ENCODE measurements around the gene KEAP1. TPM values are rescaled to one million over a fixed set of nuclear protein-coding genes. Genes with fewer than 3 reads are reported as not detected.
A peak's percentile ranks its signal among the peaks of the same experiment; 100 is the strongest.
"Not testable (repeated sequence)": the region's sequence is repeated elsewhere in the genome, so short reads cannot be mapped to it uniquely, and the experiment has no call there.

Gene KEAP1
- total RNA-seq, 2 donors from 2014 or later = 53.3 to 59.5 TPM

DNA sequence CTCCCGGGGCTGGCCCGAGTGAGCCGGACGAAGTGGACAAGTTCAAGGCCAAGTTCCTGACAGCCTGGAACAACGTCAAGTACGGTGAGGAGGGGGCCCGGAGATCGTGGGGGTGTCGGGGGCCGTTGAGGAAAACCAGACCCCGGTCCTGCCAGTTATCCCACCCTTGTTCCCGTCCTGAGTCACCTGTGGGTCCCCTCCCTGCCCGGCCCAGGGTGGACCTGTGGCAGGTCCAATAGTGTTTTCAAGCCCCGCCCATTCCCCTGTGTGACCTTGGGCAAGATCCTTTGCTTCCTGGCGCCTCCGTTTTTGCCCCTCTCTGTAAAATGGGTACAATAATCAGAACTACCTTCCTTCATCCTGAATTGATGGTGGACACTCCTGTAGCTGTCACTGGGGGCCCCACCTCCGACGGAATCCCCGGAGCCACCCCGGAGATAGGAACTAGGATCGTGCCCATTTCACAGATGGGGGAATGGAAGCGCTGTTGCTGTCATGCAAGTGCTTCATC, 41.1 kb upstream of the KEAP1 start:
- peak overlapping the region; percentile 76 for H3K9ac ChIP-seq (ENCODE audit: extremely low read depth, low read length, poor library complexity, severe bottlenecking)
- no peaks in the 10 kb centered on the region for H3K4me1 Mint-ChIP-seq
- H3K9me3 ChIP-seq (ENCODE audit: control insufficient read depth, low read length) = no peaks in the 10 kb centered on the region
- H3K27me3 Mint-ChIP-seq (ENCODE audit: insufficient read depth) = peaks cover 2% of the 10 kb centered on the region
- TF ChIP-seq, protein P1, sequence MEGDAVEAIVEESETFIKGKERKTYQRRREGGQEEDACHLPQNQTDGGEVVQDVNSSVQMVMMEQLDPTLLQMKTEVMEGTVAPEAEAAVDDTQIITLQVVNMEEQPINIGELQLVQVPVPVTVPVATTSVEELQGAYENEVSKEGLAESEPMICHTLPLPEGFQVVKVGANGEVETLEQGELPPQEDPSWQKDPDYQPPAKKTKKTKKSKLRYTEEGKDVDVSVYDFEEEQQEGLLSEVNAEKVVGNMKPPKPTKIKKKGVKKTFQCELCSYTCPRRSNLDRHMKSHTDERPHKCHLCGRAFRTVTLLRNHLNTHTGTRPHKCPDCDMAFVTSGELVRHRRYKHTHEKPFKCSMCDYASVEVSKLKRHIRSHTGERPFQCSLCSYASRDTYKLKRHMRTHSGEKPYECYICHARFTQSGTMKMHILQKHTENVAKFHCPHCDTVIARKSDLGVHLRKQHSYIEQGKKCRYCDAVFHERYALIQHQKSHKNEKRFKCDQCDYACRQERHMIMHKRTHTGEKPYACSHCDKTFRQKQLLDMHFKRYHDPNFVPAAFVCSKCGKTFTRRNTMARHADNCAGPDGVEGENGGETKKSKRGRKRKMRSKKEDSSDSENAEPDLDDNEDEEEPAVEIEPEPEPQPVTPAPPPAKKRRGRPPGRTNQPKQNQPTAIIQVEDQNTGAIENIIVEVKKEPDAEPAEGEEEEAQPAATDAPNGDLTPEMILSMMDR (conservative IDR thresholded peaks at IDR 0.05) = no peak
- peaks cover 19% of the 10 kb centered on the region for H3K36me3 Mint-ChIP-seq (ENCODE audit: low read depth)
- H3K27me3 ChIP-seq (ENCODE audit: control insufficient read depth, insufficient read depth, low read length, poor library complexity, severe bottlenecking) = no peaks in the 10 kb centered on the region
- H3K27ac ChIP-seq (ENCODE audit: low read depth, low read length) = no peak overlapping the region
- peak; percentile 63 for DNase-seq
- peak overlapping the region; percentile 81 for H3K4me3 Mint-ChIP-seq
- 6 to 28% methylated on average over 16 to 22 of the region's 22 CpGs for WGBS, 2 experiments (ENCODE audit: insufficient coverage in 1 of 2, insufficient read length in 1 of 2)
- peak overlapping the region; percentile 85 for H3K4me3 ChIP-seq (ENCODE audit: low read length)
- H3K9me3 Mint-ChIP-seq = no peaks in the 10 kb centered on the region
- H3K27ac Mint-ChIP-seq = peak overlapping the region; percentile 83
- peaks cover 15% of the 10 kb centered on the region for H3K36me3 ChIP-seq (ENCODE audit: control insufficient read depth, insufficient read depth, low read length)
- no peaks in the 10 kb centered on the region for H3K4me1 ChIP-seq (ENCODE audit: control insufficient read depth, insufficient read depth, low read length)

DNA sequence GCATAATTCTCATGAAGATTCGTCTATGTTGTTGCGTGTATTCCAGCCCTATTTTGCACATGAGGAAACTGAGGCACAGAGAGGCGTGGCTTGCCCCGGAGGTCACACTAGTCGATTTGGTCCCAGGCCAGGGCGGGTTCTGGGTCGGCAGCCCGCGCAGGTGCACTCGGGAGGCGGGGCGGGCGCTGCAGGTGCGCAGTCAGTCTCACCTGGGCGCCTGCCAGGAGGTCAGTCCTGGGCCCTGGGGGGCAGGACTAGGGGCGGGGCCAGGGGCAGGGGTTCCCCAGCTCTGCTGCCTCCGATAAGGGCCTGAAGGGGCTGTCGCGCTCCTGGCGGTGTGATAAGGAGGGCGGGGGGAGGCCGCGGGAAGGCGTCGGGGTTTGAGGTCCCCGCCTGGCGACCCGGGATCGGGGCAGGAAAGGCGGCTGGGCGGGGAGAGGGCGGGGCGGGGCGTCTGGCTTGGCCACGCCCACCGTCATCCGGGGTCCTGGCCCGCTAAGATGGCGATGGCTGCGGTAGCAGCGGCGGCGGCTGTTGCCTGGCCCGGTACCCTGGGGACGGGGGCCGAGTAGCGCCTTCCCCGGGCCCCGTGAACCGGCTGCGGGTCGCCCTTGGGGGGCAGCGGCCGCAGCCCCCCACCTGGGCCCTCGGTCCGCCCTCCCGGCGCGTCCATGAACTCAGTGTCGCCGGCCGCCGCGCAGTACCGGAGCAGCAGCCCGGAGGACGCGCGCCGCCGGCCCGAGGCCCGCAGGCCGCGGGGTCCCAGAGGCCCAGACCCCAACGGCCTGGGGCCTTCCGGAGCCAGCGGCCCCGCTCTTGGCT, 40.5 kb upstream of the KEAP1 start, which contains the start of gene ATG4D:
Gene ATG4D, plus strand, starts transcription at position 485 of the 822 bp plus-strand sequence. Its CDS starts 187 bp downstream, at position 672.
- Mint-ChIP-seq H3K9me3 (no peaks in the 10 kb centered on the region), H3K4me3 (peak within 1 kb of the TSS; percentile 81), H3K27me3 (ENCODE audit: insufficient read depth) (peaks cover 6% of the 10 kb centered on the region), H3K36me3 (ENCODE audit: low read depth) (peaks cover 12% of the 10 kb centered on the region), H3K27ac (peak within 1 kb of the TSS; percentile 83), H3K4me1 (no peaks in the 10 kb centered on the region)
- Histone ChIP-seq H3K4me3 (ENCODE audit: low read length) (peak within 1 kb of the TSS; percentile 85), H3K9ac (ENCODE audit: extremely low read depth, low read length, poor library complexity, severe bottlenecking) (peak within 1 kb of the TSS; percentile 76), H3K4me1 (ENCODE audit: control insufficient read depth, insufficient read depth, low read length) (no peaks in the 10 kb centered on the region), H3K27ac (ENCODE audit: low read depth, low read length) (no peak within 1 kb of the TSS), H3K27me3 (ENCODE audit: control insufficient read depth, insufficient read depth, low read length, poor library complexity, severe bottlenecking) (no peaks in the 10 kb centered on the region), H3K36me3 (ENCODE audit: control insufficient read depth, insufficient read depth, low read length) (peaks cover 10% of the 10 kb centered on the region), H3K9me3 (ENCODE audit: control insufficient read depth, low read length) (no peaks in the 10 kb centered on the region)
- peak; percentile 95 for DNase-seq
- TF ChIP-seq, protein P1 (conservative IDR thresholded peaks at IDR 0.05) = no peak
- 2 to 3% methylated on average over 16 to 77 of the region's 79 CpGs for WGBS, 2 experiments (ENCODE audit: insufficient coverage in 1 of 2, insufficient read length in 1 of 2)

DNA sequence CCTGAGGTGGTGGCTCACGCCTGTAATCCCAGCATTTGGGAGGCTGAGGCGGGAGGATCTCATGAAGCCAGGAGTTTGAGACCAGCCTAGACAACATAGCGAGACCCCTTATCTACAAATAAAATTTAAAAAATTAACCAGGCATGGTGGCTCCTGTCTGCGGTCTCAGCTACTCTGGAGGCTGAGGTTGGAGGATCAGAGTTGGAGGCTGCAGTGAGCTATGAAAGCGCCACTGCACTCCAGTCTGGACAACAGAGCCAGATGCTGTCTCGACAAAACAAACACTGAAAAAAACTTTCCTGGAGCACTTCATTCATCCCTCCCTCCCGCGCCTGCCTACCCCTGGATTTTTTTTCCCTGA, 39.9 kb upstream of the KEAP1 start:
- TF ChIP-seq, protein P1 (conservative IDR thresholded peaks at IDR 0.05) = no peak
- H3K9ac ChIP-seq (ENCODE audit: extremely low read depth, low read length, poor library complexity, severe bottlenecking) = no peak overlapping the region
- H3K36me3 ChIP-seq (ENCODE audit: control insufficient read depth, insufficient read depth, low read length) = peaks cover 4% of the 10 kb centered on the region
- 80 to 82% methylated on average over 7 to 8 of the region's 8 CpGs for WGBS, 2 experiments (ENCODE audit: insufficient coverage in 1 of 2, insufficient read length in 1 of 2)
- peak overlapping the region; percentile 81 for H3K4me3 Mint-ChIP-seq
- H3K9me3 ChIP-seq (ENCODE audit: control insufficient read depth, low read length) = no peaks in the 10 kb centered on the region
- no peaks in the 10 kb centered on the region for H3K9me3 Mint-ChIP-seq
- no peak overlapping the region for H3K27ac ChIP-seq (ENCODE audit: low read depth, low read length)
- no peaks in the 10 kb centered on the region for H3K4me1 ChIP-seq (ENCODE audit: control insufficient read depth, insufficient read depth, low read length)
- peaks cover 7% of the 10 kb centered on the region for H3K36me3 Mint-ChIP-seq (ENCODE audit: low read depth)
- no peaks in the 10 kb centered on the region for H3K27me3 ChIP-seq (ENCODE audit: control insufficient read depth, insufficient read depth, low read length, poor library complexity, severe bottlenecking)
- DNase-seq = no peak
- H3K4me1 Mint-ChIP-seq = no peaks in the 10 kb centered on the region
- H3K27ac Mint-ChIP-seq = no peak overlapping the region
- H3K27me3 Mint-ChIP-seq (ENCODE audit: insufficient read depth) = peaks cover 10% of the 10 kb centered on the region
- H3K4me3 ChIP-seq (ENCODE audit: low read length) = peak overlapping the region; percentile 85

DNA sequence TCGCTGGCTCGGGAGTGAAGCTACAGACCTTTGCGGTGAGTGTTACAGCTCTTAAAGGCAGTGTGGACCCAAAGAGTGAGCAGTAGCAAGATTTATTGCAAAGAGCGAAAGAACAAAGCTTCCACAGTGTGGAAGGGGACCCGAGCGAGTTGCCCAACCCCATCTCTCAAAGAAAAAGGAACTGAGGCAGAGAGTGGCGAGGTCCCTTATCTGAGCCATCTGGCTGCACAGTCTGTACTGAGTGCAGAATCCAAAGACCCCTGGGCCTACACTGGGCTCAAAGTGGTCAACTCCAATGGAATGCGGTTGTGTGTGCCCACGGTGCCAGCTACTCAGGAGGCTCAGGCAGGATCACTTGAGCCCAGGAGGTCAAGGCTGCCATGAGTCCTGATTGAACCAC, 35.9 kb upstream of the KEAP1 start:
- not testable (repeated sequence) for H3K4me1 ChIP-seq (ENCODE audit: control insufficient read depth, insufficient read depth, low read length); H3K4me1 Mint-ChIP-seq; H3K27ac Mint-ChIP-seq; H3K4me3 ChIP-seq (ENCODE audit: low read length); H3K4me3 Mint-ChIP-seq; H3K9me3 Mint-ChIP-seq; H3K27me3 ChIP-seq (ENCODE audit: control insufficient read depth, insufficient read depth, low read length, poor library complexity, severe bottlenecking); H3K9ac ChIP-seq (ENCODE audit: extremely low read depth, low read length, poor library complexity, severe bottlenecking); H3K36me3 Mint-ChIP-seq (ENCODE audit: low read depth); H3K36me3 ChIP-seq (ENCODE audit: control insufficient read depth, insufficient read depth, low read length); H3K9me3 ChIP-seq (ENCODE audit: control insufficient read depth, low read length); DNase-seq; H3K27ac ChIP-seq (ENCODE audit: low read depth, low read length)
- 83 to 91% methylated on average over 6 to 9 of the region's 9 CpGs for WGBS, 2 experiments (ENCODE audit: insufficient coverage in 1 of 2, insufficient read length in 1 of 2)
- peaks cover 13% of the 10 kb centered on the region for H3K27me3 Mint-ChIP-seq (ENCODE audit: insufficient read depth)

All from endodermal cell (in vitro differentiated cells).